OCI-LY3 (cell line): ENCODE measurements around the gene MAGIX.

Experiments used
- H2AFZ ChIP-seq: fragments of 200-600, 300-600 bp; shearing (Covaris generic); 2 replicates; pipeline ENCODE4 v1.6.0; 2014; ENCODE audit warnings: antibody characterized with exemption, low read depth, low read length
- H3K27ac ChIP-seq: fragments of 200-600, 300-600 bp; sonication (generic); 2 replicates; pipeline ENCODE4 v1.5.1; 2014; ENCODE audit warnings: mild to moderate bottlenecking, low read length, moderate library complexity, mixed read lengths
- H3K27me3 ChIP-seq: fragments of 200-600, 300-600 bp; sonication (generic); 2 replicates; pipeline ENCODE4 v1.6.1; 2014; ENCODE audit warnings: low read depth, low read length, mixed read lengths
- H3K36me3 ChIP-seq: fragments of 200-600, 300-600 bp; sonication (generic); replicated peaks from 2 replicates; pipeline ENCODE3; 2014; ENCODE audit warnings: low read depth, low read length, mixed read lengths
- H3K4me1 ChIP-seq: fragments of 300-600, 200-600 bp; sonication (generic); 2 replicates; pipeline ENCODE4 v1.6.1; 2014; ENCODE audit warnings: low read length, mixed read lengths
- H3K4me2 ChIP-seq: fragments of 200-600, 300-600 bp; sonication (generic); 2 replicates; pipeline ENCODE4 v1.6.1; 2014; ENCODE audit warnings: low read length, mixed read lengths
- H3K4me3 ChIP-seq: fragments of 300-600, 200-600 bp; sonication (generic); 2 replicates; pipeline ENCODE4 v1.5.1; 2014; ENCODE audit warnings: antibody characterized with exemption, mild to moderate bottlenecking, low read length, moderate library complexity
- H3K79me2 ChIP-seq: fragments of 300-600, 200-600 bp; shearing (Covaris generic); 2 replicates; pipeline ENCODE4 v1.6.1; 2014; ENCODE audit warnings: mild to moderate bottlenecking, low read length, mixed read lengths
- H3K9ac ChIP-seq: fragments of 300-600, 200-600 bp; shearing (Covaris generic); 2 replicates; pipeline ENCODE4 v1.6.0; 2014; ENCODE audit warnings: mild to moderate bottlenecking, low read length, moderate library complexity
- H3K9me3 ChIP-seq: fragments of 200-600, 300-600 bp; shearing (Covaris generic); 2 replicates; pipeline ENCODE4 v1.6.1; 2014; ENCODE audit warnings: low read length, mixed read lengths; ENCODE audit not compliant: insufficient read depth
- H4K20me1 ChIP-seq: fragments of 200-600, 300-600 bp; sonication (generic); 2 replicates; pipeline ENCODE4 v1.6.1; 2016; ENCODE audit warnings: low read length, mixed read lengths; ENCODE audit not compliant: insufficient read depth
- EZH2phosphoT487 ChIP-seq: fragments of 200-600 bp; shearing (Covaris generic); IDR thresholded peaks from 2 replicates; pipeline ENCODE4 v1.6.1; 2018; ENCODE audit warnings: antibody characterized with exemption, mixed run types, low read depth
- TF ChIP-seq, protein P1 (sequence below): fragments of 200-600, 300-600 bp; sonication (generic); IDR thresholded peaks from 2 replicates; pipeline ENCODE4 v1.5.1; 2014; ENCODE audit warnings: antibody characterized with exemption, low read length, low read depth

Gene MAGIX

DNA sequence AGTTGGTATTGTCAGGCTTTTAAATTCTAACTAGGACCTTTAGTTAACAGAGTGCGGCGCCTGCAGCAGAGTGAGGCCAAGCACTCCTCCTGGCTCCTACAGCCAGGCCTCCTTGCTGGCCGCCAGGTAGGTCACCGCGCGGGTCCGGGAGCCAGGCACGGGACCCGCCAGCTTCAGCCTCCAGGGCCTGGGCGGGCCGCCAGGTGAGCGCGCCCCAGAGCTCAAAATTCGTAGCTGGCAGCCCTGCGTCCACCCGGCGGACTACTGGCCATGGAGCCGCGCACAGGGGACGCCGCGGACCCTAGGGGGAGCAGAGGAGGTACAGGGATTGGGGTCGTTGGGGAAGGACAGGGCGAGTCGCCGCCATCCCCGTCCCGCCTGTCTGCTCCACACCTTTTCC lies at the start of gene MAGIX:
Gene MAGIX, plus strand, starts transcription at position 139 of the 400 bp plus-strand sequence. Its CDS starts 132 bp downstream, at position 271.
- Histone ChIP-seq H3K79me2 (no peaks in the 10 kb centered on the region), H3K9me3 (no peaks in the 10 kb centered on the region), H3K4me1 (peaks cover 16% of the 10 kb centered on the region), H2AFZ (peak within 1 kb of the TSS; percentile 83; the same call in 1 of the 2 replicates), H3K27ac (no peak within 1 kb of the TSS), H4K20me1 (no peaks in the 10 kb centered on the region), H3K4me2 (peak within 1 kb of the TSS; percentile 92), H3K36me3 (no peaks in the 10 kb centered on the region), H3K4me3 (peak within 1 kb of the TSS; percentile 82), H3K9ac (peak within 1 kb of the TSS; percentile 81), H3K27me3 (no peaks in the 10 kb centered on the region)
- TF ChIP-seq EZH2phosphoT487 = no peak
- TF ChIP-seq, protein P1, sequence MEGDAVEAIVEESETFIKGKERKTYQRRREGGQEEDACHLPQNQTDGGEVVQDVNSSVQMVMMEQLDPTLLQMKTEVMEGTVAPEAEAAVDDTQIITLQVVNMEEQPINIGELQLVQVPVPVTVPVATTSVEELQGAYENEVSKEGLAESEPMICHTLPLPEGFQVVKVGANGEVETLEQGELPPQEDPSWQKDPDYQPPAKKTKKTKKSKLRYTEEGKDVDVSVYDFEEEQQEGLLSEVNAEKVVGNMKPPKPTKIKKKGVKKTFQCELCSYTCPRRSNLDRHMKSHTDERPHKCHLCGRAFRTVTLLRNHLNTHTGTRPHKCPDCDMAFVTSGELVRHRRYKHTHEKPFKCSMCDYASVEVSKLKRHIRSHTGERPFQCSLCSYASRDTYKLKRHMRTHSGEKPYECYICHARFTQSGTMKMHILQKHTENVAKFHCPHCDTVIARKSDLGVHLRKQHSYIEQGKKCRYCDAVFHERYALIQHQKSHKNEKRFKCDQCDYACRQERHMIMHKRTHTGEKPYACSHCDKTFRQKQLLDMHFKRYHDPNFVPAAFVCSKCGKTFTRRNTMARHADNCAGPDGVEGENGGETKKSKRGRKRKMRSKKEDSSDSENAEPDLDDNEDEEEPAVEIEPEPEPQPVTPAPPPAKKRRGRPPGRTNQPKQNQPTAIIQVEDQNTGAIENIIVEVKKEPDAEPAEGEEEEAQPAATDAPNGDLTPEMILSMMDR = no peak

DNA sequence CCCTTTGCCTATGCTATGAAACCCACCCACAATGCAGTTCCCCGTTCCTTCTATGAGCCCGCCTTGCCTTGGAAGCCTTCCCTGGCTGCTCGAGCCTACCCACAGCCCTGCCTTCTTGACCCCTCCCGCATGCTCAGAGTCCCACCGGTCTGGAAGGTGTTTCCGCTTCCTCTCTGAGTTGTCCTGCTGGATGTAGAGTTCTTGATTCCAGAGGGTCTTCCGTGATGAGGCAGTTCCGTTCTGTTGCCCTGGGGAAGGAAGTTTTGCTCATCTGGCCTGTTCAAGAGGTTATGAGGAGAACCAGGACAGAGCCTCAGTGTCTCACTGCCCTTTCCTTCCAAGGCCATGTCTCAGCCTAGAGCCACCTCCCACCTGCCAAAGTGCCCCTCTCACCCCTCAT lies 46.5 kb upstream of the MAGIX start:
- no peaks in the 10 kb centered on the region for H3K79me2 ChIP-seq
- no peak overlapping the region for H3K9ac ChIP-seq
- no peak overlapping the region for H3K4me3 ChIP-seq
- H3K36me3 ChIP-seq = no peaks in the 10 kb centered on the region
- no peak for TF ChIP-seq EZH2phosphoT487
- TF ChIP-seq, protein P1 = no peak
- no peak overlapping the region for H3K4me2 ChIP-seq
- H3K9me3 ChIP-seq = no peaks in the 10 kb centered on the region
- H2AFZ ChIP-seq = no peak overlapping the region
- no peak overlapping the region for H3K27ac ChIP-seq
- H4K20me1 ChIP-seq = no peaks in the 10 kb centered on the region
- no peaks in the 10 kb centered on the region for H3K4me1 ChIP-seq
- H3K27me3 ChIP-seq = no peaks in the 10 kb centered on the region

DNA sequence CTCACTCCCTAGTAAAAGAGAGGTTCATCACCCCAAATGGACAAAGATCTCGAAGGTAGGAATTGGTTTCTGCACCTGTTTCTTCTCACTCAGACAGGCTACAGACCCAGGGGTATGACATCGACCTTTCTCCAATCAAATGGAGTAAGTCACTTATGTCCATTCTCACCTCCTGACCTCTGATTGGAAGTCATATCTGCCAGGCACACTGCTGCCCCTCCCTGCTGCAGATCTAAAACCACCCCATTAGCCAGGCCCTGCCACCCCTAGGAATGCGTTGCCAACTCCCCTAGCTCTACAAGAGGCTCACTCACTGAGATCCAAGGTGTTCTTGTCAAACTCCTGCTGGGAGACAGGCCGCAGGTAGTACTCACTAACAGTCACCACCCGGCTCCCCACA lies 45.8 kb upstream of the MAGIX start:
- H3K36me3 ChIP-seq = no peaks in the 10 kb centered on the region
- no peaks in the 10 kb centered on the region for H3K9me3 ChIP-seq
- H3K4me2 ChIP-seq = no peak overlapping the region
- no peak overlapping the region for H3K4me3 ChIP-seq
- no peaks in the 10 kb centered on the region for H3K4me1 ChIP-seq
- no peaks in the 10 kb centered on the region for H3K79me2 ChIP-seq
- H4K20me1 ChIP-seq = no peaks in the 10 kb centered on the region
- H3K9ac ChIP-seq = no peak overlapping the region
- H3K27ac ChIP-seq = no peak overlapping the region
- no peaks in the 10 kb centered on the region for H3K27me3 ChIP-seq
- no peak for TF ChIP-seq EZH2phosphoT487
- TF ChIP-seq, protein P1 = no peak
- H2AFZ ChIP-seq = no peak overlapping the region

DNA sequence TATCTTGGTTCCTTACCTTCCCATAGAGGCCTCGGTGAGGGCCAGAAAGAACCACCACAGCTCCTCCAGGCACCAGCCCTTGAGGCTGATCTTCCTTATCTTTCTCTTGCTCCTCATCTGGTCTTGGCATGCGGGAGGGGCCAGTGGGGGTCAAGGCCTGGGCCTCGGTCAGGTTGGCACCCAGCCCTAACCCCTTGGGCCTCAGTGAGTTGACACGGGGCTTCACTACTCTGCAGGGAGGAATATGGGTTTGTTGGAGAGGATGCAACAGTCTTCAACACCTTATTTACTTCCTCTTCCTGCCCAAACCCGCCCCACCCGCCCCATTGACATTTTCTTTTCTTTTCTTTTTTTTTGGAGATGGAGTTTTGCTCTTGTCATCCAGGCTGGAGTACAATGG lies 45.0 kb upstream of the MAGIX start:
- Histone ChIP-seq H3K9ac (no peak overlapping the region), H3K4me2 (no peak overlapping the region), H3K4me1 (peaks cover 2% of the 10 kb centered on the region), H3K27me3 (no peaks in the 10 kb centered on the region), H4K20me1 (no peaks in the 10 kb centered on the region), H2AFZ (no peak overlapping the region), H3K36me3 (no peaks in the 10 kb centered on the region), H3K4me3 (no peak overlapping the region), H3K27ac (no peak overlapping the region), H3K9me3 (no peaks in the 10 kb centered on the region), H3K79me2 (peaks cover 4% of the 10 kb centered on the region)
- TF ChIP-seq, protein P1 = no peak
- TF ChIP-seq EZH2phosphoT487 = no peak
